Measurements from ENCODE around the gene DCTN4. TPM values are rescaled to one million over a fixed set of nuclear protein-coding genes. Genes with fewer than 3 reads are reported as not detected.

The DCTN4 gene
- total RNA-seq, 4 donors from 2014 or later, result 65.4 to 78.5 (median 72.8) TPM

DNA sequence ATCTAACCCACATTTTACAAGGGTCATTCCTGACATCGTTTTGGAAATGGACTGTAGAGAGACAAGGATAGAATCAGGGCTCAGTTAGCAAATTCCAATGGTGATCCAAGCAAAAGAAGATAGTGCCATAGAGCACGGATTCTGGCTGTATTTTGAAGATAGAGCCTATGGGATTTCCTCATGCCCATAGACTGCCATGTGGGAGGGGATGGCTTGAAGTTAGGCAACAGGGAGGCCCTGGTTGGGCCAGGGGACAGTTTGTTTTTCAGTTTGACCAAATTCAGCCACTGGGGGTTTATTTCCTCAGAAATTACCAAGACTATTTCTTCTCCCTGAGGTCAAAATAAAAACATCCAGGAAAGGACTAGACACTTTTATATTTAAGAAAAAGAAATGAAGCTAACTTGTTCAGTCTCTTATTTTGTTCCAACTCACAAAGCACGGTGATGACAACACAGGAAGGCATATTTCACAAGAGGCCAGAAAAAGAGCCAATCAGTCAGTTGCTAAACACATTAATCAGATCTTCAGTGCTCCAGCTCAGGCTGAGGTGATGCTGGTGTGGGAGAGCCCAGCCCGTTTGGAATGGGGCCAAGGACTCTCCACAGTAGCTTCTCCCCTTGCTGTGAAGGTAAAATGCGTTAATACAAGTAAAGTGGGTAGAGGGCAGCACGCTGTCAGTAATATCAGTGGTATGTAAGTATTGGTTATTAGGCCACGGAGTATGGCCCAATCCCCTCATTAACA lies 4.4 kb upstream of the DCTN4 start:
- intact Hi-C loops (cut with DNase I), result no loop called here
- peak; percentile 50 for DNase-seq
- no peaks in the 10 kb centered on the region for H3K9me3 ChIP-seq
- H3K4me3 ChIP-seq (replicated peaks in 1 of 3), result no peak overlapping the region
- peak overlapping the region in 2 of 3 donors; percentile 20 to 58 for H3K27ac ChIP-seq
- no peaks in the 10 kb centered on the region for H3K36me3 ChIP-seq
- no peaks in the 10 kb centered on the region for H3K27me3 ChIP-seq
- WGBS, 2 donors, result 43 to 49% methylated on average over 7 of the region's 7 CpGs
- TF ChIP-seq, protein P1, sequence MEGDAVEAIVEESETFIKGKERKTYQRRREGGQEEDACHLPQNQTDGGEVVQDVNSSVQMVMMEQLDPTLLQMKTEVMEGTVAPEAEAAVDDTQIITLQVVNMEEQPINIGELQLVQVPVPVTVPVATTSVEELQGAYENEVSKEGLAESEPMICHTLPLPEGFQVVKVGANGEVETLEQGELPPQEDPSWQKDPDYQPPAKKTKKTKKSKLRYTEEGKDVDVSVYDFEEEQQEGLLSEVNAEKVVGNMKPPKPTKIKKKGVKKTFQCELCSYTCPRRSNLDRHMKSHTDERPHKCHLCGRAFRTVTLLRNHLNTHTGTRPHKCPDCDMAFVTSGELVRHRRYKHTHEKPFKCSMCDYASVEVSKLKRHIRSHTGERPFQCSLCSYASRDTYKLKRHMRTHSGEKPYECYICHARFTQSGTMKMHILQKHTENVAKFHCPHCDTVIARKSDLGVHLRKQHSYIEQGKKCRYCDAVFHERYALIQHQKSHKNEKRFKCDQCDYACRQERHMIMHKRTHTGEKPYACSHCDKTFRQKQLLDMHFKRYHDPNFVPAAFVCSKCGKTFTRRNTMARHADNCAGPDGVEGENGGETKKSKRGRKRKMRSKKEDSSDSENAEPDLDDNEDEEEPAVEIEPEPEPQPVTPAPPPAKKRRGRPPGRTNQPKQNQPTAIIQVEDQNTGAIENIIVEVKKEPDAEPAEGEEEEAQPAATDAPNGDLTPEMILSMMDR (IDR thresholded peaks at IDR 0.05), result no peak
- TF ChIP-seq POLR2A (IDR thresholded peaks at IDR 0.05), result no peak
- H3K4me1 ChIP-seq, result peaks cover 4 to 16% of the 10 kb centered on the region in 2 donors

DNA sequence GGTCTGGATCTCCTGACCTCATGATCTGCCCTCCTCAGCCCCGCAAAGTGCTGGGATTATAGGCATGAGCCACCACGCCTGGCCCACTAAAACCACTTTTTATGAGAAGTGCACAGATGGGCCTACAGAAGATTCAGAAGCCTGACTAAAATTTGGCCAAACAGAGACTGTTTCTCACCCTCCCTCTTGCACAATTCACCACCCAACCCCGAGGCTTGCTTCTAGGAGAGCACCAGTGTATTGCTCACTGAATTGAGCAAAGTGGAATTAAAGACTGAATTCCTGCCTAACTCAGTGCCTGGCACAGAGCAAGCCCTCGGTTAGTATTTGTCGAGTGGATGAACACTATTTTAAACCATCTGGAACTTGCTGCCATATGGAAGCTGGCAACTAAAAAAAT lies 3.4 kb upstream of the DCTN4 start:
- Histone ChIP-seq H3K9me3 (no peaks in the 10 kb centered on the region), H3K27ac (no peak overlapping the region), H3K27me3 (no peaks in the 10 kb centered on the region), H3K4me3 (replicated peaks in 1 of 3) (no peak overlapping the region), H3K4me1 (peaks cover 12 to 21% of the 10 kb centered on the region in 2 donors), H3K36me3 (no peaks in the 10 kb centered on the region)
- WGBS, 2 donors, result 92 to 97% methylated on average over 5 of the region's 5 CpGs
- intact Hi-C loops (cut with DNase I), result no loop called here
- no peak for DNase-seq
- TF ChIP-seq, protein P1 (IDR thresholded peaks at IDR 0.05), result no peak
- TF ChIP-seq POLR2A (IDR thresholded peaks at IDR 0.05), result no peak

DNA sequence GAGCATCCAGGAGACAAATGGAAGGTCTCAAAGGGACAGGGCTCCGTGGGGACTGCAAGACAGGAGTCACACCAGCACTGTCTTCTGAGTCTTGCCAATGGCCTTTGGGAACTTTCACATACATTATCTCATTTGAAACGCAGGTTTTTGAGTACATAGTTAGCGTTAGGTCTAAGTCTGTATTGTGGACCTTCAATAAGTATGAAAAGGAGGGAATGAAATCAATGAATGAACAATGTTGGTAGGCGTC lies 442 bp upstream of the DCTN4 start:
- Histone ChIP-seq H3K27ac (peak overlapping the region; percentile 95 to 99 (median 98)), H3K36me3 (peaks cover 0 to 6% of the 10 kb centered on the region in 2 donors), H3K4me3 (replicated peaks in 1 of 3) (peak overlapping the region in 2 of 3 donors; percentile 64 to 67), H3K27me3 (no peaks in the 10 kb centered on the region), H3K4me1 (peaks cover 18 to 31% of the 10 kb centered on the region in 2 donors), H3K9me3 (no peaks in the 10 kb centered on the region)
- TF ChIP-seq, protein P1 (IDR thresholded peaks at IDR 0.05), result no peak
- TF ChIP-seq POLR2A (IDR thresholded peaks at IDR 0.05), result no peak
- WGBS, 2 donors, result 59 to 71% methylated on average over 4 of the region's 4 CpGs
- DNase-seq, result no peak
- intact Hi-C loops (cut with DNase I), result no loop called here

DNA sequence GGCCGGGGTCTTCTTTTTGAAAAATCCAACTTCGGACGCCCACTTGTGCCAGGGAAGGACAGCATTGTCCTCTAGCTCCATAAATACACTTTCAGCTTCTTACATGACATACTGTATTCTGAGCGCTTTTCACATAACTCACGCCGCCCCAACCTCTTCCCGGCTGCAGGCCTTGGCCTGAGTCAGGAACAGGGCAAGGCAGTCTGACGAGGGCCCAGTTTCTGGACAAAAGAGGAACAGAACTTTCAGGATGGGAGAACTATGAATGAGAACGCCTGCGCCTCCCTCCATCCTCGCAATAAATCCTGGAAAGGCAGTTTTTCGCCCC lies 650 bp downstream of the DCTN4 start:
- Histone ChIP-seq H3K36me3 (peaks cover 6 to 7% of the 10 kb centered on the region in 2 donors), H3K27me3 (no peaks in the 10 kb centered on the region), H3K9me3 (no peaks in the 10 kb centered on the region), H3K4me3 (replicated peaks in 1 of 3) (peak overlapping the region; percentile 64 to 72 (median 67)), H3K27ac (peak overlapping the region; percentile 76 to 99 (median 98)), H3K4me1 (peaks cover 18 to 21% of the 10 kb centered on the region in 2 donors)
- peak in 1 of 2 donors; percentile 11 for DNase-seq
- WGBS, 2 donors, result 2 to 5% methylated on average over 12 of the region's 12 CpGs
- intact Hi-C loops (cut with DNase I), result no loop called here
- no peak for TF ChIP-seq POLR2A (IDR thresholded peaks at IDR 0.05)
- TF ChIP-seq, protein P1 (IDR thresholded peaks at IDR 0.05), result no peak

DNA sequence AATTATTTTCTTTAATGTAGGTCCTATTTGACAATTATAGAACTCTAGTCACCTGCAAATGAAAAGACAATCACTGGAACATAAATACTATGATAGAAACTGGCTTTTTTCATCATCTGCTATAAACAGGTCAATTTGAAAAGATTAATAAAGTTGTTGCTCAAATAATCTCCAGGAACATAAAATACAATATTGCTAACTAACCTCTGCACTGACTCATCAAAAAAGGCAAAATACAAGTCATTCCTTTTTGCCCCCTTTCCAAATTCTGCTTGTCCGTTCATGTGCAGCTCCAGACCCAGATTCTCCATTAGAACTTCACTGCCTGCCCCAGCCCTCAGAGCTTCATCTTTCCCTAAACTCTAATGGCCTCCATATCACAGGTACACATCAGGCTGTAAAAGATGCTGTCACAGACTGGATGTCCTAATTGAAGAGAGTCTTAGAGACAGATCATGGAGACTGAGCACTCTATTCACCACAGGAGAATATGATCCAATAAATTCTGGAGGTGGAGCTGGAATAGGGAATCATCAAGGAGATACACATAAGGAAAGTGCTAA lies 1.6 kb downstream of the DCTN4 start:
- 88 to 90% methylated on average over 1 of the region's 1 CpG for WGBS, 2 donors
- no peaks in the 10 kb centered on the region for H3K27me3 ChIP-seq
- H3K9me3 ChIP-seq, result no peaks in the 10 kb centered on the region
- no peak for DNase-seq
- no peak overlapping the region for H3K4me3 ChIP-seq (replicated peaks in 1 of 3)
- intact Hi-C loops (cut with DNase I), result no loop called here
- peaks cover 11 to 16% of the 10 kb centered on the region in 2 donors for H3K36me3 ChIP-seq
- H3K27ac ChIP-seq, result no peak overlapping the region
- peaks cover 18 to 19% of the 10 kb centered on the region in 2 donors for H3K4me1 ChIP-seq
- TF ChIP-seq, protein P1 (IDR thresholded peaks at IDR 0.05), result no peak
- no peak for TF ChIP-seq POLR2A (IDR thresholded peaks at IDR 0.05)

Measured in thyroid gland (tissue), 4 donors.